Activated T-cell treated with anti-CD3 and anti-CD28 coated beads for 4 hours (primary cell): ENCODE measurements around the gene ASTL.

Source experiments
- DNase-seq: peaks from one replicate; pipeline ENCODE4 v3.0.0-alpha.2; 2020

Gene ASTL

DNA sequence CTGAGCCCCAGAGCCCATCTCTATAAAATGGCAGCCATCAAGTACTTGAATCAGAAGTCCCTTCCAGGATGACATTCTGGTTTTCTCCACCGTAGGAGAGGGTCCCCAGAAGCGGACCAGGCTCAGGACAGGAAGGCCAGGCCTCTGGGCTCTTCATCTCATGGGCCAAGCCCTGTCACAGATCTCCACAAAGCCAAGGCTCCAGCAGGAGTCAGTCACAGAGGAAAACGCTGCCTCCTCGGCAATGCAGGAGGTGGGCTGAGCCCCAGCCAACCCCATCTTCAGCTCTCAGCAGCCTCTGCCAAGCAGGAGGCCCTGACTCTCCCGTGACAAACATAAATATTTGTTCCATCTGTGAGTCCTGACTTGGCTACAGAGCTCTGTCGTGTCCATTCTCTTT is 64.1 kb downstream of the ASTL start:
- DNase-seq, result no peak

DNA sequence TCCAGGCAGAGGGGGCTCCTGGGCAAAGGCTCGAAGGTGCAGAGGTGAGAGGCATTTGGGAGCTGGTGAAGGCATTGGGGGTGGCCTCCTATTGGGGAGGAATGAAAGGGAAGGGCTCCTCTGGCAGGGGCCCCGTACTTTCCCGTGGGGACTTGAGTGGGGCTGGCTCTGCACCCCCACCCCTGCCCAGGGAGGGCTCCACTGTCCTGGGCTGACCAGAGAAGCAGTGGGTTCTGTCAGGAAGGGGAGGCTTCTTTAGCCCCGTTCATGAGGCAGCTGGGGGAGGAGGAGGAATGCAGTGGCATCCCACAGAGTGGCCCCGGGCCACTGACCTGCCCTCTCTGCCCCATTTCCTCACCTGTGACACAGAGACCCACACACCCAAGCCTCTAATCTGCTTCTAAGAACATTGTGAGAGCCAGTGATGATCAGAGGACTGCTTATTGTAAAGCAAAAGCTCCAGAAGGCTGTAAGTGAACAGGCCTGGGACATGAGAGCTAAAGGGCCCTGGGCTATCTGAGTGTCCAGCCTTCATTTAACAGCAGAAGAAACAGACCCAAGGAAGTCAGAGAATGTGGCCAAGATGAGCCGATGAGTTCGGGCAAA is 65.0 kb downstream of the ASTL start:
- no peak for DNase-seq
